GM23248 (cell line): ENCODE data around the gene PRLHR. TPM values are rescaled to one million over a fixed set of nuclear protein-coding genes. Genes with fewer than 3 reads are reported as not detected.

Experiments
- DNase-seq: peaks from one replicate; pipeline ENCODE4 v3.0.0-alpha.2; 2015
- H2AFZ ChIP-seq: fragments of 200-600 bp; sonication (generic); 2 replicates; pipeline ENCODE4 v1.6.1; 2016; ENCODE audit warnings: antibody characterized with exemption
- H3F3A ChIP-seq: fragments of 200-600 bp; sonication (generic); 2 replicates; pipeline ENCODE4 v1.6.1; 2016; ENCODE audit warnings: mild to moderate bottlenecking, antibody characterized with exemption, mixed run types; ENCODE audit not compliant: insufficient read depth
- H3K27ac ChIP-seq: fragments of 200-600 bp; sonication (generic); 2 replicates; pipeline ENCODE4 v1.5.1; 2016; ENCODE audit warnings: mild to moderate bottlenecking
- H3K27me3 ChIP-seq: fragments of 200-600 bp; sonication (generic); replicated peaks from 2 replicates; pipeline ENCODE4 v1.6.1; 2016; ENCODE audit warnings: mild to moderate bottlenecking; ENCODE audit not compliant: insufficient read depth
- H3K36me3 ChIP-seq: fragments of 200-600 bp; sonication (generic); 2 replicates; pipeline ENCODE4 v1.6.1; 2016; ENCODE audit warnings: low read depth, mild to moderate bottlenecking
- H3K4me1 ChIP-seq: fragments of 200-600 bp; sonication (generic); 2 replicates; pipeline ENCODE4 v1.6.1; 2016; ENCODE audit warnings: mild to moderate bottlenecking; ENCODE audit not compliant: insufficient read depth
- H3K4me2 ChIP-seq: fragments of 200-600 bp; sonication (generic); one replicate; pipeline ENCODE4 v1.6.1; 2016; ENCODE audit warnings: mild to moderate bottlenecking; ENCODE audit not compliant: unreplicated experiment
- H3K4me3 ChIP-seq: fragments of 200-600 bp; sonication (generic); 2 replicates; pipeline ENCODE4 v1.5.1; 2016; ENCODE audit warnings: mild to moderate bottlenecking
- H3K79me2 ChIP-seq: fragments of 200-600 bp; sonication (generic); 2 replicates; pipeline ENCODE4 v1.6.1; 2016; ENCODE audit warnings: mild to moderate bottlenecking; ENCODE audit not compliant: insufficient read depth
- H3K9ac ChIP-seq: fragments of 200-600 bp; sonication (generic); 2 replicates; pipeline ENCODE4 v1.6.1; 2016; ENCODE audit warnings: mild to moderate bottlenecking
- H3K9me2 ChIP-seq: fragments of 200-600 bp; sonication (generic); 2 replicates; pipeline ENCODE4 v1.6.1; 2016; ENCODE audit warnings: mixed run types, mild to moderate bottlenecking, moderate library complexity; ENCODE audit not compliant: insufficient read depth
- H3K9me3 ChIP-seq: fragments of 200-600 bp; sonication (generic); one replicate; pipeline ENCODE4 v1.6.1; 2017; ENCODE audit warnings: low read depth
- H4K20me1 ChIP-seq: fragments of 200-600 bp; sonication (generic); 2 replicates; pipeline ENCODE4 v1.6.0; 2016; ENCODE audit not compliant: insufficient read depth
- EZH2 ChIP-seq: fragments of 200-600 bp; sonication (generic); IDR thresholded peaks from 2 replicates; pipeline ENCODE4 v1.6.1; 2018; ENCODE audit warnings: antibody characterized with exemption, mild to moderate bottlenecking; ENCODE audit not compliant: insufficient read depth, poor library complexity, severe bottlenecking
- EZH2phosphoT487 ChIP-seq: fragments of 200-600 bp; sonication (generic); IDR thresholded peaks from 2 replicates; pipeline ENCODE4 v1.6.1; 2018; ENCODE audit warnings: antibody characterized with exemption, moderate library complexity, mild to moderate bottlenecking, low read depth; ENCODE audit not compliant: insufficient read depth
- WGBS, 2 experiments: methylation state at CpG; one replicate each; pipeline ENCODE4 v1.1.6; 2015 to 2017; ENCODE audit warnings: low lambda C conversion rate in 2 of 2, low coverage in 1 of 2; ENCODE audit errors: missing lambda C conversion rate in 2 of 2; 5-methylcytosine and 5-hydroxymethylcytosine counted together
- in situ Hi-C: fragments of 300-500 bp; cut with MboI; formaldehyde crosslinking; loops from 2 replicates; pipeline ENCODE4 v1.15.0; 2020
- polyA plus RNA-seq: library from polyadenylated mRNA; unstranded; fragments of >200 nt; fragmentation: Nextera tagmentation; extraction: Ambion mirVana; gene quantifications from 2 replicates; pipeline ENCODE4 v1.2.1, GENCODE V29; 2016
- total RNA-seq: library from RNA; depleted of rRNA; stranded (reverse); fragments of >200 nt; shearing (Covaris generic); gene quantifications from 2 replicates; pipeline ENCODE4 v1.2.3, GENCODE V29; 2014

Gene PRLHR
- total and polyA plus RNA-seq, 2 experiments from 2014 or later, result not detected

GRCh38 chr10:118633786-118634185 lies 38.3 kb upstream of the PRLHR start:
- no peak overlapping the region for H3K4me2 ChIP-seq
- peaks cover 21% of the 10 kb centered on the region; the same call in 1 of the 2 replicates for H3K27me3 ChIP-seq
- H3K9ac ChIP-seq, result no peak overlapping the region
- DNase-seq, result no peak
- no peak overlapping the region for H2AFZ ChIP-seq
- no peak overlapping the region for H3K4me3 ChIP-seq
- no peaks in the 10 kb centered on the region for H3K4me1 ChIP-seq
- H3K36me3 ChIP-seq, result no peaks in the 10 kb centered on the region
- no peaks in the 10 kb centered on the region for H4K20me1 ChIP-seq
- 38 to 44% methylated on average over 7 of the region's 7 CpGs for WGBS, 2 experiments
- H3K27ac ChIP-seq, result no peak overlapping the region
- H3K9me3 ChIP-seq, result no peaks in the 10 kb centered on the region
- no peaks in the 10 kb centered on the region for H3K79me2 ChIP-seq
- TF ChIP-seq EZH2 (no peak), EZH2phosphoT487 (no peak)
- no peaks in the 10 kb centered on the region for H3K9me2 ChIP-seq
- H3F3A ChIP-seq, result no peaks in the 10 kb centered on the region
- in situ Hi-C loops, result no loop called here

GRCh38 chr10:118629211-118629610 lies 33.8 kb upstream of the PRLHR start:
- no peak overlapping the region for H3K4me2 ChIP-seq
- TF ChIP-seq EZH2phosphoT487, result no peak
- TF ChIP-seq EZH2, result no peak

GRCh38 chr10:118628397-118628796 lies 32.9 kb upstream of the PRLHR start:
- H3K9me3 ChIP-seq, result no peaks in the 10 kb centered on the region
- in situ Hi-C loops, result no loop called here
- no peaks in the 10 kb centered on the region for H3K9me2 ChIP-seq
- H3K9ac ChIP-seq, result no peak overlapping the region
- H3K4me3 ChIP-seq, result no peak overlapping the region
- DNase-seq, result no peak
- H3F3A ChIP-seq, result no peaks in the 10 kb centered on the region
- TF ChIP-seq EZH2, result no peak
- TF ChIP-seq EZH2phosphoT487, result no peak
- no peak overlapping the region for H3K4me2 ChIP-seq
- no peak overlapping the region for H3K27ac ChIP-seq
- no peak overlapping the region for H2AFZ ChIP-seq
- H3K36me3 ChIP-seq, result no peaks in the 10 kb centered on the region
- H3K79me2 ChIP-seq, result no peaks in the 10 kb centered on the region
- no peaks in the 10 kb centered on the region for H4K20me1 ChIP-seq
- H3K27me3 ChIP-seq, result peaks cover 15% of the 10 kb centered on the region; the same call in 1 of the 2 replicates
- H3K4me1 ChIP-seq, result no peaks in the 10 kb centered on the region

More at GRCh38 chr10:118629211-118629610, 33.8 kb upstream of the PRLHR start:
- no peaks in the 10 kb centered on the region for H3K36me3 ChIP-seq
- no peaks in the 10 kb centered on the region for H4K20me1 ChIP-seq
- WGBS, 2 experiments, result 3 to 8% methylated on average over 3 of the region's 3 CpGs
- peaks cover 21% of the 10 kb centered on the region for H3K27me3 ChIP-seq
- H3K9me3 ChIP-seq, result no peaks in the 10 kb centered on the region
- H3K9ac ChIP-seq, result no peak overlapping the region
- H2AFZ ChIP-seq, result no peak overlapping the region
- no peaks in the 10 kb centered on the region for H3K79me2 ChIP-seq
- H3K27ac ChIP-seq, result no peak overlapping the region
- no peaks in the 10 kb centered on the region for H3K4me1 ChIP-seq
- no peak overlapping the region for H3K4me3 ChIP-seq
- H3F3A ChIP-seq, result no peaks in the 10 kb centered on the region
- in situ Hi-C loops, result no loop called here
- peak; percentile 57 for DNase-seq
- no peaks in the 10 kb centered on the region for H3K9me2 ChIP-seq

GRCh38 chr10:118626953-118627352 lies 31.5 kb upstream of the PRLHR start:
- DNase-seq, result no peak
- H4K20me1 ChIP-seq, result no peaks in the 10 kb centered on the region
- peaks cover 12% of the 10 kb centered on the region; the same call in 1 of the 2 replicates for H3K27me3 ChIP-seq
- no peaks in the 10 kb centered on the region for H3K9me3 ChIP-seq
- H3F3A ChIP-seq, result no peaks in the 10 kb centered on the region
- H3K9ac ChIP-seq, result no peak overlapping the region
- in situ Hi-C loops, result no loop called here
- H3K27ac ChIP-seq, result no peak overlapping the region
- no peaks in the 10 kb centered on the region for H3K36me3 ChIP-seq
- TF ChIP-seq EZH2 (no peak), EZH2phosphoT487 (no peak)
- no peak overlapping the region for H3K4me2 ChIP-seq
- no peaks in the 10 kb centered on the region for H3K4me1 ChIP-seq
- 40 to 71% methylated on average over 3 of the region's 3 CpGs for WGBS, 2 experiments
- H3K79me2 ChIP-seq, result no peaks in the 10 kb centered on the region
- H3K4me3 ChIP-seq, result no peak overlapping the region
- H2AFZ ChIP-seq, result no peak overlapping the region
- H3K9me2 ChIP-seq, result no peaks in the 10 kb centered on the region

- TF ChIP-seq EZH2phosphoT487, result no peak
- no peak for TF ChIP-seq EZH2
- no peaks in the 10 kb centered on the region for H3K9me2 ChIP-seq
- H3K36me3 ChIP-seq, result no peaks in the 10 kb centered on the region
- WGBS, 2 experiments, result 24 to 27% methylated on average over 3 of the region's 3 CpGs
- no peak overlapping the region for H3K27ac ChIP-seq
- no peak overlapping the region for H3K4me3 ChIP-seq
- no peaks in the 10 kb centered on the region for H4K20me1 ChIP-seq
- H3K9ac ChIP-seq, result no peak overlapping the region
- H3K79me2 ChIP-seq, result no peaks in the 10 kb centered on the region
- no peaks in the 10 kb centered on the region for H3K4me1 ChIP-seq
- peaks cover 10% of the 10 kb centered on the region; the same call in 1 of the 2 replicates for H3K27me3 ChIP-seq
- no peaks in the 10 kb centered on the region for H3F3A ChIP-seq
- H2AFZ ChIP-seq, result no peak overlapping the region
- H3K9me3 ChIP-seq, result no peaks in the 10 kb centered on the region
- in situ Hi-C loops, result no loop called here
- no peak for DNase-seq
- no peak overlapping the region for H3K4me2 ChIP-seq
These were observed 30.1 kb upstream of the PRLHR start for GRCh38 chr10:118625504-118625903.
